OCI-LY1 (cell line): ENCODE data around the gene VDR.

ENCODE experiments used
- EZH2 ChIP-seq: fragments of 200-600 bp; sonication (generic), shearing (Covaris generic); IDR thresholded peaks from 2 replicates; pipeline ENCODE4 v1.8.0; 2017; ENCODE audit warnings: borderline replicate concordance, mixed run types, mild to moderate bottlenecking, antibody characterized with exemption, low read length, moderate library complexity, mixed read lengths
- TF ChIP-seq, protein P1 (sequence below): fragments of 200-600 bp; sonication (generic), shearing (Covaris generic); IDR thresholded peaks from 2 replicates; pipeline ENCODE4 v1.5.1; 2017; ENCODE audit warnings: mild to moderate bottlenecking, antibody characterized with exemption, low read length, moderate library complexity, mixed read lengths

DNA sequence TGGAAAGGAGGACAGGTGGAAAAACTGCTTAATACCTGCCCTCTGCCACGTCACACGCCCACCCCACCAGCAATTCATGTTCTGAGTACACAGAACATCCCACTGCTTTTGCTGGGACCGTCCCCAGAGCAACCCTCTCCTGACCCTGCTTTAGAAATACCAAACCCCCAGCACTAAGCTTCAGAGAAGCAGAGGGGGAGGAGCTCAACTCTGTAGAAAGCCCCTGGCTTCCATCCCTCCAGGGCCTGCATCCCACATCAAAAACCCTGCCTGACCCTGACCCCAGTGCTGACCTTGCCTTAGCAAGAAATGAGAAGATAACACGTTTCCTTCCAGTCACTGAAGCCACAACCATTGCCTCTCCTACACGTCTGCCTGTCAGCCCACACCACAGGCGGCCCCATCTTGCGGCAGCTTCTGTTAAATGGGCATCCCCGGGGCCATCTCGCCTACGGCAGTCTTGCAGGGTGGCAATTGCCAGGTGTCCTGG is 19.7 kb downstream of the VDR start:
- TF ChIP-seq EZH2, result no peak
- TF ChIP-seq, protein P1, sequence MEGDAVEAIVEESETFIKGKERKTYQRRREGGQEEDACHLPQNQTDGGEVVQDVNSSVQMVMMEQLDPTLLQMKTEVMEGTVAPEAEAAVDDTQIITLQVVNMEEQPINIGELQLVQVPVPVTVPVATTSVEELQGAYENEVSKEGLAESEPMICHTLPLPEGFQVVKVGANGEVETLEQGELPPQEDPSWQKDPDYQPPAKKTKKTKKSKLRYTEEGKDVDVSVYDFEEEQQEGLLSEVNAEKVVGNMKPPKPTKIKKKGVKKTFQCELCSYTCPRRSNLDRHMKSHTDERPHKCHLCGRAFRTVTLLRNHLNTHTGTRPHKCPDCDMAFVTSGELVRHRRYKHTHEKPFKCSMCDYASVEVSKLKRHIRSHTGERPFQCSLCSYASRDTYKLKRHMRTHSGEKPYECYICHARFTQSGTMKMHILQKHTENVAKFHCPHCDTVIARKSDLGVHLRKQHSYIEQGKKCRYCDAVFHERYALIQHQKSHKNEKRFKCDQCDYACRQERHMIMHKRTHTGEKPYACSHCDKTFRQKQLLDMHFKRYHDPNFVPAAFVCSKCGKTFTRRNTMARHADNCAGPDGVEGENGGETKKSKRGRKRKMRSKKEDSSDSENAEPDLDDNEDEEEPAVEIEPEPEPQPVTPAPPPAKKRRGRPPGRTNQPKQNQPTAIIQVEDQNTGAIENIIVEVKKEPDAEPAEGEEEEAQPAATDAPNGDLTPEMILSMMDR, result no peak
